ENCODE measurements around the gene SPSB1.

SPSB1 gene

GRCh38 chr1:9306006-9306405 is 13.3 kb downstream of the SPSB1 start:
- Histone ChIP-seq H3K27ac (replicated peaks) (no peak overlapping the region), H3K4me3 (replicated peaks; ENCODE audit: insufficient read depth, low read length) (no peak overlapping the region), H3K27me3 (ENCODE audit: insufficient read depth, poor library complexity, severe bottlenecking) (no peaks in the 10 kb centered on the region)
- TF ChIP-seq REST (IDR thresholded peaks at IDR 0.05; ENCODE audit: insufficient replicate concordance, low read depth) = no peak
- TF ChIP-seq CTCF (IDR thresholded peaks at IDR 0.05; ENCODE audit: insufficient read depth, low read length) = no peak
- no peak for TF ChIP-seq POLR2AphosphoS5 (IDR thresholded peaks at IDR 0.05; ENCODE audit: low read depth)
- no peak for TF ChIP-seq SPI1 (IDR thresholded peaks at IDR 0.05; ENCODE audit: borderline replicate concordance, low read depth)
- no peak for DNase-seq (ENCODE audit: low read depth in 1 of 2, low spot score in 1 of 2)

- Histone ChIP-seq H3K27ac (replicated peaks) (no peak overlapping the region), H3K27me3 (ENCODE audit: insufficient read depth, poor library complexity, severe bottlenecking) (no peaks in the 10 kb centered on the region), H3K4me3 (replicated peaks; ENCODE audit: insufficient read depth, low read length) (no peak overlapping the region)
- TF ChIP-seq POLR2AphosphoS5 (IDR thresholded peaks at IDR 0.05; ENCODE audit: low read depth) (no peak), SPI1 (IDR thresholded peaks at IDR 0.05; ENCODE audit: borderline replicate concordance, low read depth) (no peak), REST (IDR thresholded peaks at IDR 0.05; ENCODE audit: insufficient replicate concordance, low read depth) (no peak), CTCF (IDR thresholded peaks at IDR 0.05; ENCODE audit: insufficient read depth, low read length) (no peak), GABPA (IDR thresholded peaks at IDR 0.05; ENCODE audit: low read depth) (no peak)
- no peak for DNase-seq (ENCODE audit: low read depth in 1 of 2, low spot score in 1 of 2)
These were observed 14.6 kb downstream of the SPSB1 start for GRCh38 chr1:9307303-9307702.

GRCh38 chr1:9308236-9308785 is 15.6 kb downstream of the SPSB1 start:
- Histone ChIP-seq H3K27me3 (ENCODE audit: insufficient read depth, poor library complexity, severe bottlenecking) (no peaks in the 10 kb centered on the region), H3K4me3 (replicated peaks; ENCODE audit: insufficient read depth, low read length) (no peak overlapping the region), H3K27ac (replicated peaks) (no peak overlapping the region)
- DNase-seq (ENCODE audit: low read depth in 1 of 2, low spot score in 1 of 2) = no peak
- TF ChIP-seq REST (IDR thresholded peaks at IDR 0.05; ENCODE audit: insufficient replicate concordance, low read depth) (no peak), SPI1 (IDR thresholded peaks at IDR 0.05; ENCODE audit: borderline replicate concordance, low read depth) (no peak), CTCF (IDR thresholded peaks at IDR 0.05; ENCODE audit: insufficient read depth, low read length) (no peak), POLR2AphosphoS5 (IDR thresholded peaks at IDR 0.05; ENCODE audit: low read depth) (no peak), GABPA (IDR thresholded peaks at IDR 0.05; ENCODE audit: low read depth) (no peak)

Data from HL-60 (cell line).